IMR-90 (cell line): Measurements from ENCODE around the gene ANKRD13B. TPM values are rescaled to one million over a fixed set of nuclear protein-coding genes. Genes with fewer than 3 reads are reported as not detected.
A peak's percentile ranks its signal among the peaks of the same experiment; 100 is the strongest.

Experiments
- ATAC-seq: fragments of 200-7000 bp; cut with Tn5 transposase; 2 replicates; pipeline ENCODE4 v1.9.1; 2020; ENCODE audit warnings: low read depth, mild to moderate bottlenecking, moderate library complexity
- BruUV-seq: library from RNA; stranded (reverse); fragments of 400-500 nt; replicated peaks from 2 replicates; lab custom pipeline; 2021; lab: Mats Ljungman, UMichigan
- CTCF ChIA-PET: fragments of 300-600 bp; formaldehyde crosslinking; extraction: SDS; loops from one replicate; lab custom pipeline; 2021; ENCODE audit warnings: antibody characterized with exemption; lab: Yijun Ruan, JAX
- POLR2A ChIA-PET: fragments of 300-600 bp; sonication (Branson Sonifier 250); formaldehyde crosslinking; loops from one replicate; lab custom pipeline; 2022; ENCODE audit warnings: antibody characterized with exemption; ENCODE audit not compliant: unreplicated experiment; lab: Charles Lee
- DNase-seq: peaks from one replicate; pipeline ENCODE4 v3.0.0; 2013
- H2AFZ ChIP-seq: replicated peaks from 2 replicates; pipeline ENCODE3; 2013; ENCODE audit warnings: low read length, mild to moderate bottlenecking; ENCODE audit not compliant: poor library complexity
- H2AK5ac ChIP-seq: 2 replicates; pipeline ENCODE4 v1.6.1; 2013; ENCODE audit warnings: low read depth, low read length, inconsistent platforms
- H2AK9ac ChIP-seq: replicated peaks from 2 replicates; pipeline ENCODE3; 2013; ENCODE audit warnings: mild to moderate bottlenecking, low read depth, low read length, moderate library complexity; ENCODE audit not compliant: poor library complexity
- H2BK120ac ChIP-seq: 2 replicates; pipeline ENCODE4 v1.6.1; 2013; ENCODE audit warnings: low read depth, low read length, inconsistent platforms
- H2BK15ac ChIP-seq: 3 replicates; pipeline ENCODE4 v1.6.1; 2013; ENCODE audit warnings: low read depth, low read length, inconsistent platforms
- H2BK20ac ChIP-seq: 2 replicates; pipeline ENCODE4 v1.6.1; 2013; ENCODE audit warnings: low read depth, mild to moderate bottlenecking, inconsistent platforms, low read length, moderate library complexity
- H2BK5ac ChIP-seq: 2 replicates; pipeline ENCODE4 v1.6.1; 2013; ENCODE audit warnings: mild to moderate bottlenecking, low read depth, low read length, inconsistent platforms; ENCODE audit not compliant: poor library complexity, severe bottlenecking
- H3K14ac ChIP-seq: replicated peaks from 2 replicates; pipeline ENCODE4 v1.6.1; 2013; ENCODE audit warnings: low read depth, low read length, inconsistent platforms
- H3K18ac ChIP-seq: 2 replicates; pipeline ENCODE4 v1.6.1; 2013; ENCODE audit warnings: low read depth, low read length, control low read depth
- H3K23ac ChIP-seq: 2 replicates; pipeline ENCODE4 v1.6.1; 2013; ENCODE audit warnings: low read depth, low read length, inconsistent platforms
- H3K27ac ChIP-seq: 2 replicates; pipeline ENCODE4 v1.5.1; 2013; ENCODE audit warnings: mild to moderate bottlenecking, control low read depth, low read length; ENCODE audit not compliant: insufficient read depth
- H3K27me3 ChIP-seq: 2 replicates; pipeline ENCODE4 v1.6.1; 2013; ENCODE audit warnings: low read length; ENCODE audit not compliant: control insufficient read depth, insufficient read depth
- H3K36me3 ChIP-seq: 2 replicates; pipeline ENCODE4 v1.6.1; 2013; ENCODE audit warnings: low read length, mixed read lengths; ENCODE audit not compliant: control insufficient read depth, insufficient read depth
- H3K4ac ChIP-seq: 2 replicates; pipeline ENCODE4 v1.6.1; 2013; ENCODE audit warnings: low read depth, low read length, inconsistent platforms
- H3K4me1 ChIP-seq: 2 replicates; pipeline ENCODE4 v1.6.1; 2013; ENCODE audit warnings: low read length, mixed read lengths; ENCODE audit not compliant: control insufficient read depth, insufficient read depth
- H3K4me2 ChIP-seq: 2 replicates; pipeline ENCODE4 v1.6.1; 2013; ENCODE audit warnings: low read depth, mild to moderate bottlenecking, control low read depth, low read length, moderate library complexity
- H3K4me3 ChIP-seq: 2 replicates; pipeline ENCODE4 v1.5.1; 2013; ENCODE audit warnings: low read depth, mild to moderate bottlenecking, control low read depth, low read length, moderate library complexity; ENCODE audit not compliant: insufficient read depth
- H3K56ac ChIP-seq: 2 replicates; pipeline ENCODE4 v1.6.1; 2013; ENCODE audit warnings: low read length, inconsistent platforms; ENCODE audit not compliant: insufficient read depth; ENCODE audit errors: extremely low read depth
- H3K79me1 ChIP-seq, 2 experiments: 2 replicates each; pipeline ENCODE4 v1.6.1; 2013; ENCODE audit warnings: low read length in 2 of 2, inconsistent platforms in 1 of 2, low read depth in 1 of 2
- H3K9ac ChIP-seq: 2 replicates; pipeline ENCODE4 v1.6.1; 2013; ENCODE audit warnings: low read depth, low read length, control low read depth
- H3K9me1 ChIP-seq: 2 replicates; pipeline ENCODE4 v1.6.1; 2013; ENCODE audit warnings: low read length, inconsistent platforms; ENCODE audit not compliant: insufficient read depth
- H3K9me3 ChIP-seq: 2 replicates; pipeline ENCODE4 v1.6.1; 2013; ENCODE audit warnings: low read length; ENCODE audit not compliant: control insufficient read depth, insufficient read depth
- H4K20me1 ChIP-seq: 2 replicates; pipeline ENCODE4 v1.6.1; 2013; ENCODE audit warnings: low read length, inconsistent platforms; ENCODE audit not compliant: insufficient read depth
- H4K5ac ChIP-seq: 2 replicates; pipeline ENCODE4 v1.6.1; 2013; ENCODE audit warnings: mild to moderate bottlenecking, low read depth, low read length, control low read depth
- H4K8ac ChIP-seq, 2 experiments: 2 replicates each; pipeline ENCODE4 v1.6.1; 2013; ENCODE audit warnings: low read depth in 2 of 2, low read length in 2 of 2, control low read depth in 1 of 2, inconsistent platforms in 1 of 2
- H4K91ac ChIP-seq: 2 replicates; pipeline ENCODE4 v1.6.1; 2013; ENCODE audit warnings: low read depth, low read length, inconsistent platforms; ENCODE audit not compliant: insufficient read depth
- BHLHE40 ChIP-seq: fragments of 150-350 bp; IDR thresholded peaks from 2 replicates; pipeline ENCODE4 v1.6.1; 2016; ENCODE audit warnings: mild to moderate bottlenecking, low read depth, low read length
- CEBPB ChIP-seq: IDR thresholded peaks from 2 replicates; pipeline ENCODE4 v1.6.1; 2012; ENCODE audit warnings: low read depth, low read length, improper control_type of control experiment
- FOS ChIP-seq: fragments of 150-350 bp; IDR thresholded peaks from 2 replicates; pipeline ENCODE4 v1.6.1; 2016; ENCODE audit warnings: low read depth, low read length
- MAFK ChIP-seq: IDR thresholded peaks from 2 replicates; pipeline ENCODE4 v1.6.1; 2012; ENCODE audit warnings: low read depth, low read length, improper control_type of control experiment
- MAZ ChIP-seq: IDR thresholded peaks from 2 replicates; pipeline ENCODE4 v1.6.1; 2012; ENCODE audit warnings: low read depth, mild to moderate bottlenecking, low read length, improper control_type of control experiment, moderate library complexity, borderline replicate concordance
- MXI1 ChIP-seq: IDR thresholded peaks from 2 replicates; pipeline ENCODE4 v1.6.1; 2012; ENCODE audit warnings: low read depth, mild to moderate bottlenecking, low read length, moderate library complexity, borderline replicate concordance
- NFE2L2 ChIP-seq: fragments of 150-350 bp; IDR thresholded peaks from 2 replicates; pipeline ENCODE4 v1.6.1; 2016; ENCODE audit warnings: low read depth, mild to moderate bottlenecking, low read length
- POLR2A ChIP-seq: IDR thresholded peaks from 2 replicates; pipeline ENCODE4 v1.6.1; 2012; ENCODE audit warnings: mild to moderate bottlenecking, low read depth, low read length
- RAD21 ChIP-seq: IDR thresholded peaks from 2 replicates; pipeline ENCODE4 v1.6.1; 2012; ENCODE audit warnings: low read length, improper control_type of control experiment
- RCOR1 ChIP-seq: IDR thresholded peaks from 2 replicates; pipeline ENCODE4 v1.6.1; 2012; ENCODE audit warnings: mild to moderate bottlenecking, low read length, improper control_type of control experiment; ENCODE audit not compliant: insufficient replicate concordance
- RFX5 ChIP-seq: IDR thresholded peaks from 2 replicates; pipeline ENCODE4 v1.8.0; 2012; ENCODE audit warnings: low read depth, mild to moderate bottlenecking, low read length, moderate library complexity
- WGBS, 2 experiments: methylation state at CpG; one replicate each; pipeline versions ENCODE4 v1.1.5 to v1.1.7; 2013; ENCODE audit warnings: missing lambda C conversion rate in 2 of 2; ENCODE audit not compliant: insufficient read length in 1 of 2; ENCODE audit errors: extremely low coverage in 2 of 2; 5-methylcytosine and 5-hydroxymethylcytosine counted together
- dilution Hi-C: fragments of 300-500 bp; cut with HindIII; formaldehyde crosslinking; loops from one replicate; pipeline ENCODE4 v1.14.3; 2018; ENCODE audit warnings: low sequenced_read_pairs; ENCODE audit not compliant: unreplicated experiment
- in situ Hi-C: fragments of 300-500 bp; cut with MboI; formaldehyde crosslinking; loops from 3 replicates; pipeline ENCODE4 v1.14.3; 2019; ENCODE audit warnings: low sequenced_read_pairs, inconsistent platforms, mixed read lengths
- intact Hi-C: fragments of 100-400 bp; cut with micrococcal nuclease; formaldehyde crosslinking; loops from 2 replicates; pipeline ENCODE4 v1.10.0; 2022
- polyA plus RNA-seq, 3 experiments: library from polyadenylated mRNA; depleted of rRNA; stranded (reverse); fragments of >200 nt; gene quantifications; 2 replicates each; pipeline ENCODE4 v1.2.3, GENCODE V29; 2012; ENCODE audit warnings: low replicate concordance in 1 of 3
- total RNA-seq: library from RNA; depleted of rRNA; stranded (reverse); fragments of >200 nt; gene quantifications from 2 replicates; pipeline ENCODE4 v1.2.3, GENCODE V29; 2012
- TF ChIP-seq, protein P1 (sequence below): fragments of 150-350 bp; IDR thresholded peaks from 2 replicates; pipeline ENCODE4 v1.6.1; 2017; ENCODE audit warnings: mild to moderate bottlenecking, antibody characterized with exemption, low read length, low read depth
- TF ChIP-seq, protein P2 (sequence below): conservative IDR thresholded peaks from 2 replicates; pipeline ENCODE4 v1.5.1; 2012; ENCODE audit warnings: mild to moderate bottlenecking, low read depth, low read length, improper control_type of control experiment
- TF ChIP-seq, protein P3 (sequence below): fragments of 150-350 bp; IDR thresholded peaks from 2 replicates; pipeline ENCODE4 v1.6.1; 2016; ENCODE audit warnings: low read depth, mild to moderate bottlenecking, low read length, moderate library complexity, borderline replicate concordance

The ANKRD13B gene
- total and polyA plus RNA-seq, 2 of the 4 experiments (the other 2 are of a cell fraction): 0.90 to 4.0 TPM

DNA sequence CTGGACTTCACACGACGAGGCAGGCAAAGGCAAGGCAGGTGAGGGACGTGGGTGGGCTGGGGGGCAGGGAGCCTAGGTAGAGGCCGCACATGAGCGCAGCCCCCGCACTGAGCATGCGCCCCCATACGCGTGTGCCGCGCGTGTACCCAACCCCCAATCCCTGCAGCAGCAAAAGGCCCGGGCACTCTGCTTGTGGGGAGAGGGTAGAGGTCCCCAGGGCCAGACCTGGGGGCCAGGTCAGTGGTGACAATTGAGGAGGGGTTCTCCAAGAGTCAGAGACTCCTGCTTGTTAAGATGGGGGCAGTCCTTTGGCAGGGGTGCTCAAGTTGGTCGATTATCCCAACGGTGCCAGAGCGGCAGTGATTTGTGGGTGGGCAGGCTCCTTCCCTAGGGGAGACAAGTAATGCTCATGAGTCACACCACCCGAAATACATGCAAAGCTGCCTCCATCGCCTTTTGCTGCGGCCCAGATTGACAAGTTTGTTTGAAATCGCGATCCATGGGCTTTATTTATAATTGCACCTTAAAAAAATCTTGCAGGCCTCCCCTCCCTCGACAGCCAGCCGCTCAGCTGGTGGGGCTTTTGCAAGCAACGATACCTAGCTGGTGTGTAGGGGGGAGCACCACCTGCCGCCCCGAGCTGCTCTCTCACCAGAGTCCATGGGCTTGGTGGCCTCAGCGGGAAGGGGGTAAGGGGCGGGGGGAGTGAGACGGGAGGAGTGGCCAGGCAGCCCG lies 2.4 kb upstream of the ANKRD13B start:
- POLR2A ChIA-PET: interaction anchor here (0.5 kb wide), 1 partner anchor 18 kb away, joined by 3 read pairs; no protein-coding TSS in a partner anchor
- H4K5ac ChIP-seq: peak overlapping the region; percentile 81; the same call in 1 of the 2 replicates
- intact Hi-C loops (loop anchor here (1.0 kb wide), 1 partner anchor 220 kb away; no protein-coding TSS in a partner anchor), dilution Hi-C loops (no loop called here), in situ Hi-C loops (no loop called here)
- peaks cover 16 to 51% of the 10 kb centered on the region in 2 experiments; a peak in 3 of 4 replicates for H3K79me1 ChIP-seq
- H3K9ac ChIP-seq: no peak overlapping the region
- H3K18ac ChIP-seq: no peak overlapping the region
- peaks cover 53% of the 10 kb centered on the region for H4K20me1 ChIP-seq
- WGBS, 2 experiments: 3% methylated on average over 6 of the region's 30 CpGs; no CpG with 5 or more reads in 1 of the 2 experiments
- ATAC-seq: no peak
- no peak overlapping the region for H3K4me3 ChIP-seq
- H2AK5ac ChIP-seq: peak overlapping the region; percentile 90
- H3K27me3 ChIP-seq: peaks cover 2% of the 10 kb centered on the region; the same call in 1 of the 2 replicates
- peaks cover 13% of the 10 kb centered on the region for H3K9me1 ChIP-seq
- DNase-seq: peak; percentile 58
- no TSS peak for BruUV-seq
- peak overlapping the region; percentile 97 for H2AFZ ChIP-seq
- no peak overlapping the region for H2BK20ac ChIP-seq
- no peak overlapping the region for H3K23ac ChIP-seq
- peak overlapping the region; percentile 42 for H3K4ac ChIP-seq
- H2BK5ac ChIP-seq: no peak overlapping the region
- no peaks in the 10 kb centered on the region for H3K9me3 ChIP-seq
- H3K14ac ChIP-seq: no peak overlapping the region
- H3K27ac ChIP-seq: peak overlapping the region; percentile 27; the same call in 1 of the 2 replicates
- H3K56ac ChIP-seq: no peak overlapping the region
- H2BK120ac ChIP-seq: peak overlapping the region; percentile 55
- H3K4me1 ChIP-seq: peaks cover 40% of the 10 kb centered on the region
- no peaks in the 10 kb centered on the region for H3K36me3 ChIP-seq
- CTCF ChIA-PET: interaction anchor here (0.8 to 2.1 kb wide), 2 partner anchors 17 to 220 kb away, joined by 4 to 7 read pairs; no protein-coding TSS in a partner anchor
- H3K4me2 ChIP-seq: peak overlapping the region; percentile 86
- H4K91ac ChIP-seq: no peak overlapping the region
- H2AK9ac ChIP-seq: peak overlapping the region; percentile 93
- peak overlapping the region; percentile 95 to 97 for H4K8ac ChIP-seq
- H2BK15ac ChIP-seq: no peak overlapping the region; the same call in 2 of the 3 replicates
- TF ChIP-seq, protein P1, sequence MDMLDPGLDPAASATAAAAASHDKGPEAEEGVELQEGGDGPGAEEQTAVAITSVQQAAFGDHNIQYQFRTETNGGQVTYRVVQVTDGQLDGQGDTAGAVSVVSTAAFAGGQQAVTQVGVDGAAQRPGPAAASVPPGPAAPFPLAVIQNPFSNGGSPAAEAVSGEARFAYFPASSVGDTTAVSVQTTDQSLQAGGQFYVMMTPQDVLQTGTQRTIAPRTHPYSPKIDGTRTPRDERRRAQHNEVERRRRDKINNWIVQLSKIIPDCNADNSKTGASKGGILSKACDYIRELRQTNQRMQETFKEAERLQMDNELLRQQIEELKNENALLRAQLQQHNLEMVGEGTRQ: no peak
- no peak for TF ChIP-seq RAD21
- TF ChIP-seq, protein P2, sequence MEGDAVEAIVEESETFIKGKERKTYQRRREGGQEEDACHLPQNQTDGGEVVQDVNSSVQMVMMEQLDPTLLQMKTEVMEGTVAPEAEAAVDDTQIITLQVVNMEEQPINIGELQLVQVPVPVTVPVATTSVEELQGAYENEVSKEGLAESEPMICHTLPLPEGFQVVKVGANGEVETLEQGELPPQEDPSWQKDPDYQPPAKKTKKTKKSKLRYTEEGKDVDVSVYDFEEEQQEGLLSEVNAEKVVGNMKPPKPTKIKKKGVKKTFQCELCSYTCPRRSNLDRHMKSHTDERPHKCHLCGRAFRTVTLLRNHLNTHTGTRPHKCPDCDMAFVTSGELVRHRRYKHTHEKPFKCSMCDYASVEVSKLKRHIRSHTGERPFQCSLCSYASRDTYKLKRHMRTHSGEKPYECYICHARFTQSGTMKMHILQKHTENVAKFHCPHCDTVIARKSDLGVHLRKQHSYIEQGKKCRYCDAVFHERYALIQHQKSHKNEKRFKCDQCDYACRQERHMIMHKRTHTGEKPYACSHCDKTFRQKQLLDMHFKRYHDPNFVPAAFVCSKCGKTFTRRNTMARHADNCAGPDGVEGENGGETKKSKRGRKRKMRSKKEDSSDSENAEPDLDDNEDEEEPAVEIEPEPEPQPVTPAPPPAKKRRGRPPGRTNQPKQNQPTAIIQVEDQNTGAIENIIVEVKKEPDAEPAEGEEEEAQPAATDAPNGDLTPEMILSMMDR: no peak
- TF ChIP-seq BHLHE40: no peak
- TF ChIP-seq RCOR1: no peak
- no peak for TF ChIP-seq POLR2A
- TF ChIP-seq RFX5: no peak
- TF ChIP-seq MAZ: no peak
- no peak for TF ChIP-seq NFE2L2
- TF ChIP-seq FOS: no peak
- no peak for TF ChIP-seq CEBPB
- TF ChIP-seq MAFK: no peak
- TF ChIP-seq, protein P3, sequence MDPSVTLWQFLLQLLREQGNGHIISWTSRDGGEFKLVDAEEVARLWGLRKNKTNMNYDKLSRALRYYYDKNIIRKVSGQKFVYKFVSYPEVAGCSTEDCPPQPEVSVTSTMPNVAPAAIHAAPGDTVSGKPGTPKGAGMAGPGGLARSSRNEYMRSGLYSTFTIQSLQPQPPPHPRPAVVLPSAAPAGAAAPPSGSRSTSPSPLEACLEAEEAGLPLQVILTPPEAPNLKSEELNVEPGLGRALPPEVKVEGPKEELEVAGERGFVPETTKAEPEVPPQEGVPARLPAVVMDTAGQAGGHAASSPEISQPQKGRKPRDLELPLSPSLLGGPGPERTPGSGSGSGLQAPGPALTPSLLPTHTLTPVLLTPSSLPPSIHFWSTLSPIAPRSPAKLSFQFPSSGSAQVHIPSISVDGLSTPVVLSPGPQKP: no peak
- TF ChIP-seq MXI1: no peak
